SK-N-SH (cell line): ENCODE measurements around the gene VDAC1. TPM values are rescaled to one million over a fixed set of nuclear protein-coding genes. Genes with fewer than 3 reads are reported as not detected.

ENCODE experiments used
- CTCF ChIA-PET: fragments of 300-600, 350-600 bp; formaldehyde crosslinking; extraction: SDS; loops from one replicate; lab custom pipeline; 2021; lab: Yijun Ruan, JAX
- POLR2A ChIA-PET: fragments of 350-600 bp; sonication (Branson Sonifier 250); formaldehyde crosslinking; extraction: SDS; loops from one replicate; lab custom pipeline; 2020; ENCODE audit warnings: antibody characterized with exemption, inconsistent platforms; lab: Yijun Ruan, JAX
- DNase-seq: peaks from one replicate; pipeline ENCODE4 v3.0.0; 2012
- H2AFZ ChIP-seq: fragments of 200-600 bp; sonication (generic); 2 replicates; pipeline ENCODE4 v1.8.1; 2016; ENCODE audit warnings: antibody characterized with exemption, mild to moderate bottlenecking, low read depth
- H3F3A ChIP-seq: fragments of 200-600 bp; sonication (generic); replicated peaks from 2 replicates; pipeline ENCODE3; 2016; ENCODE audit warnings: antibody characterized with exemption, mild to moderate bottlenecking; ENCODE audit not compliant: insufficient read depth
- H3K27ac ChIP-seq, 2 experiments: fragments of 200-500 bp in 1 of 2; fragments of 200-600 bp in 1 of 2; sonication (Bioruptor generic) in 1 of 2; sonication (generic), shearing (Covaris generic) in 1 of 2; 2 replicates each; pipeline versions ENCODE4 v1.5.1 to v1.6.1; 2014 to 2016; ENCODE audit warnings: low read depth in 2 of 2, inconsistent platforms in 1 of 2, low read length in 1 of 2, mild to moderate bottlenecking in 1 of 2, mixed read lengths in 1 of 2
- H3K27me3 ChIP-seq: fragments of 200-600 bp; sonication (generic), shearing (Covaris generic); 2 replicates; pipeline ENCODE4 v1.6.1; 2016; ENCODE audit warnings: mixed run types; ENCODE audit not compliant: insufficient read depth
- H3K36me3 ChIP-seq, 2 experiments: fragments of 200-500 bp in 1 of 2; fragments of 200-600 bp in 1 of 2; sonication (Bioruptor generic) in 1 of 2; sonication (generic) in 1 of 2; replicated peaks in 1 of 2; 2 replicates each; pipeline versions ENCODE3 to v1.5.1; 2014 to 2016; ENCODE audit warnings: low read length in 1 of 2, mild to moderate bottlenecking in 1 of 2; ENCODE audit not compliant: insufficient read depth in 2 of 2, control insufficient read depth in 1 of 2
- H3K4me1 ChIP-seq, 2 experiments: fragments of 200-500 bp in 1 of 2; fragments of 200-600 bp in 1 of 2; sonication (Bioruptor generic) in 1 of 2; sonication (generic), shearing (Covaris generic) in 1 of 2; 2 replicates each; pipeline versions ENCODE4 v1.5.1 to v1.6.1; 2014 to 2016; ENCODE audit warnings: low read depth in 1 of 2, low read length in 1 of 2, mixed run types in 1 of 2; ENCODE audit not compliant: insufficient read depth in 2 of 2, control insufficient read depth in 1 of 2
- H3K4me2 ChIP-seq: fragments of 200-600 bp; sonication (generic), shearing (Covaris generic); 2 replicates; pipeline ENCODE4 v1.6.1; 2017; ENCODE audit warnings: mixed run types
- H3K4me3 ChIP-seq, 2 experiments: fragments of 200-500 bp in 1 of 2; fragments of 200-600 bp in 1 of 2; sonication (Bioruptor generic) in 1 of 2; sonication (generic), shearing (Covaris generic) in 1 of 2; 2 replicates each; pipeline versions ENCODE4 v1.5.1 to v1.8.1; 2014 to 2016; ENCODE audit warnings: low read depth in 2 of 2, inconsistent platforms in 1 of 2, low read length in 1 of 2, mild to moderate bottlenecking in 1 of 2, mixed read lengths in 1 of 2, moderate library complexity in 1 of 2
- H3K79me2 ChIP-seq: fragments of 200-600 bp; sonication (generic); 2 replicates; pipeline ENCODE4 v1.8.1; 2017; ENCODE audit warnings: mild to moderate bottlenecking; ENCODE audit not compliant: insufficient read depth
- H3K9ac ChIP-seq: fragments of 200-600 bp; sonication (generic); 2 replicates; pipeline ENCODE4 v1.6.1; 2017; ENCODE audit warnings: mixed run types
- H3K9me2 ChIP-seq: fragments of 200-600 bp; sonication (generic); 2 replicates; pipeline ENCODE4 v1.6.1; 2017; ENCODE audit warnings: mixed run types
- H3K9me3 ChIP-seq: fragments of 200-600 bp; sonication (generic); 2 replicates; pipeline ENCODE4 v1.6.1; 2017; ENCODE audit warnings: mixed run types, mild to moderate bottlenecking, moderate library complexity
- H4K20me1 ChIP-seq: fragments of 200-600 bp; sonication (generic); 2 replicates; pipeline ENCODE4 v1.6.1; 2017; ENCODE audit warnings: mild to moderate bottlenecking, mixed run types; ENCODE audit not compliant: insufficient read depth
- ELF1 ChIP-seq: IDR thresholded peaks from 2 replicates; pipeline ENCODE4 v1.4.0; 2012
- EP300 ChIP-seq, 2 experiments: IDR thresholded peaks; 2 replicates each; pipeline versions ENCODE4 v1.4.0 to v1.6.1; 2012; ENCODE audit warnings: borderline replicate concordance in 1 of 2, low read depth in 1 of 2, low read length in 1 of 2
- FOSL2 ChIP-seq: IDR thresholded peaks from 2 replicates; pipeline ENCODE4 v1.4.0; 2012; ENCODE audit warnings: low read depth, mild to moderate bottlenecking, moderate library complexity, borderline replicate concordance
- FOXM1 ChIP-seq: IDR thresholded peaks from 2 replicates; pipeline ENCODE4 v1.4.0; 2012; ENCODE audit warnings: low read depth, mild to moderate bottlenecking
- GATA2 ChIP-seq: sonication (generic); formaldehyde crosslinking; IDR thresholded peaks from 2 replicates; pipeline ENCODE4 v1.5.0; 2020; ENCODE audit warnings: mild to moderate bottlenecking, missing genetic modification reagents
- JUND ChIP-seq: IDR thresholded peaks from 2 replicates; pipeline ENCODE4 v1.4.0; 2012
- MEF2A ChIP-seq: IDR thresholded peaks from 2 replicates; pipeline ENCODE4 v1.4.0; 2012; ENCODE audit warnings: low read depth, borderline replicate concordance
- MXI1 ChIP-seq: IDR thresholded peaks from 2 replicates; pipeline ENCODE4 v1.6.1; 2012; ENCODE audit warnings: mild to moderate bottlenecking, low read depth, low read length, improper control_type of control experiment
- NFIC ChIP-seq: IDR thresholded peaks from 2 replicates; pipeline ENCODE4 v1.4.0; 2012; ENCODE audit warnings: borderline replicate concordance
- RAD21 ChIP-seq: IDR thresholded peaks from 2 replicates; pipeline ENCODE4 v1.6.1; 2012; ENCODE audit warnings: mild to moderate bottlenecking, low read length
- RFX5 ChIP-seq: IDR thresholded peaks from 2 replicates; pipeline ENCODE4 v1.6.1; 2012; ENCODE audit warnings: mild to moderate bottlenecking, improper control_type of control experiment, low read length
- RXRA ChIP-seq: IDR thresholded peaks from 2 replicates; pipeline ENCODE4 v1.4.0; 2012; ENCODE audit warnings: low read depth, mild to moderate bottlenecking, borderline replicate concordance
- SIN3A ChIP-seq: IDR thresholded peaks from 2 replicates; pipeline ENCODE4 v1.6.1; 2012; ENCODE audit warnings: low read depth, mild to moderate bottlenecking, low read length, moderate library complexity, borderline replicate concordance
- TCF12 ChIP-seq: IDR thresholded peaks from 2 replicates; pipeline ENCODE4 v1.4.0; 2012
- WGBS: methylation state at CpG from one replicate; pipeline ENCODE4 v1.1.6; 2017; ENCODE audit warnings: low lambda C conversion rate; 5-methylcytosine and 5-hydroxymethylcytosine counted together
- polyA plus RNA-seq, 3 experiments: library from polyadenylated mRNA; depleted of rRNA; stranded (reverse); fragments of >200 nt; gene quantifications; 2 replicates each; pipeline ENCODE4 v1.2.3, GENCODE V29; 2012
- TF ChIP-seq, protein P1 (sequence below): IDR thresholded peaks from 2 replicates; pipeline ENCODE4; 2012
- TF ChIP-seq, protein P2 (sequence below): fragments of 200-600 bp; sonication (generic); IDR thresholded peaks from 2 replicates; pipeline ENCODE4 v1.6.1; 2017; ENCODE audit warnings: antibody characterized with exemption, mild to moderate bottlenecking, moderate library complexity

VDAC1 gene
- polyA plus RNA-seq, 1 of the 3 experiments (the other 2 are of a cell fraction): 166 TPM

DNA sequence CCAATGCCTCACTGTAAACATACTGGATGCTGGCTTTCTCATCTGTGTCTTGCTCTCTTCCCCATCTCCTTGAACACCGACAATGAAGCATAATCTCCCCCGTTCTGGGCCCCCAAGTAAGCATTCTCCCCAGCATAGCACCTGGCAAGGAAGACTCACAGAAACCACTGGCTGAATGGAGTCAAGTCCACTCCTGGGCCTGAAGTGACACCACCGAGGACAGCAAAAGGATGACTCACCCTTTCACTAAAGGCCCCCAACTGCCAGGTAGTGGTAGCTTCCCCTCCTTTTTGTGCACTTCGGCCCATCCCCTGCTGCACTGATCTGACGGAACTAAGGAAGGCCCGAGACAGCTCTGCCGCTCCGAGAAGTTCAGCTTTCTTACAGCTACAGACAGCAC, 9.4 kb downstream of the VDAC1 start:
- Histone ChIP-seq H3K4me1 (peaks cover 34 to 38% of the 10 kb centered on the region in 2 experiments; a peak in 2 of 4 replicates), H3K4me3 (no peak overlapping the region), H3K36me3 (peaks cover 14 to 16% of the 10 kb centered on the region in 2 experiments), H3K27me3 (no peaks in the 10 kb centered on the region), H3F3A (peaks cover 23% of the 10 kb centered on the region), H3K4me2 (no peak overlapping the region), H3K79me2 (peaks cover 100% of the 10 kb centered on the region), H4K20me1 (peaks cover 100% of the 10 kb centered on the region), H3K9me2 (no peaks in the 10 kb centered on the region), H3K9me3 (no peaks in the 10 kb centered on the region), H3K27ac (peak overlapping the region in 1 of 2 experiments; percentile 20; a peak in 1 of 4 replicates), H3K9ac (no peak overlapping the region), H2AFZ (no peak overlapping the region)
- DNase-seq: no peak
- TF ChIP-seq MXI1 (no peak), FOSL2 (no peak; the same call in 1 of the 2 replicates), NFIC (no peak), EP300 (IDR thresholded peaks at IDR 0.05; ENCODE audit: borderline replicate concordance in 1 of 2, low read depth in 1 of 2, low read length in 1 of 2) (no peak), FOXM1 (no peak), MEF2A (no peak), GATA2 (CRISPR knock-in tag) (no peak), JUND (no peak), RAD21 (no peak), TCF12 (no peak)
- TF ChIP-seq, protein P1, sequence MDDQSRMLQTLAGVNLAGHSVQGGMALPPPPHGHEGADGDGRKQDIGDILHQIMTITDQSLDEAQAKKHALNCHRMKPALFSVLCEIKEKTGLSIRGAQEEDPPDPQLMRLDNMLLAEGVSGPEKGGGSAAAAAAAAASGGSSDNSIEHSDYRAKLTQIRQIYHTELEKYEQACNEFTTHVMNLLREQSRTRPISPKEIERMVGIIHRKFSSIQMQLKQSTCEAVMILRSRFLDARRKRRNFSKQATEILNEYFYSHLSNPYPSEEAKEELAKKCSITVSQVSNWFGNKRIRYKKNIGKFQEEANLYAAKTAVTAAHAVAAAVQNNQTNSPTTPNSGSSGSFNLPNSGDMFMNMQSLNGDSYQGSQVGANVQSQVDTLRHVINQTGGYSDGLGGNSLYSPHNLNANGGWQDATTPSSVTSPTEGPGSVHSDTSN: no peak
- 85% methylated on average over 8 of the region's 8 CpGs for WGBS
- CTCF ChIA-PET: interaction anchor here (1.4 to 8.0 kb wide), 3 partner anchors 10 to 44 kb away, joined by 4 to 62 read pairs (median 6); no protein-coding TSS in a partner anchor
- POLR2A ChIA-PET: interaction anchor here (1.4 kb wide), 1 partner anchor 11 kb away, joined by 3 read pairs; no protein-coding TSS in a partner anchor

DNA sequence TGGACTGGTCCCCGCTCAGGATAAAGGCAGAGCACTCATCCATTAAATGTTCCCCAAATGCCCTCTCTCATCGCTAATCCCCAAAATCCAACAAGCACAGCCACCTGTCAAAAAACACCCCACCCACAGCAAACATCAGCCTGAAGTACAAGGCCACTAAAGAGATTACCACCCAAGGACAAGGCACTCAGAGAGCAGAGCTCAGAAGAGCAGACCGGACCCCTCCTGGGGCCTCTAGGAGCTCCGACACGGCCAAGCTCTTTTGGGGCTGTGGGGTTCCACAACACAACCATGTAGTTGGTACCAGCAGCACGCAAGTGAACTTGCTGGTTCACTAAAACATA, 9.8 kb downstream of the VDAC1 start:
- Histone ChIP-seq H3K27ac (no peak overlapping the region; a peak in 1 of 4 replicates), H3K4me2 (no peak overlapping the region)
- POLR2A ChIA-PET: interaction anchor here (1.4 kb wide), 1 partner anchor 10 kb away, joined by 3 read pairs; no protein-coding TSS in a partner anchor

More for the DNA sequence above, 9.8 kb downstream of the VDAC1 start:
- H3K4me1 ChIP-seq: peaks cover 32 to 38% of the 10 kb centered on the region in 2 experiments; a peak in 2 of 4 replicates
- 95% methylated on average over 6 of the region's 6 CpGs for WGBS
- H3K9me3 ChIP-seq: no peaks in the 10 kb centered on the region
- H3K36me3 ChIP-seq: peaks cover 17% of the 10 kb centered on the region in 2 experiments
- no peaks in the 10 kb centered on the region for H3K9me2 ChIP-seq
- peaks cover 100% of the 10 kb centered on the region for H4K20me1 ChIP-seq
- no peak overlapping the region for H3K4me3 ChIP-seq
- DNase-seq: no peak
- no peak overlapping the region for H2AFZ ChIP-seq
- H3F3A ChIP-seq: peaks cover 23% of the 10 kb centered on the region
- TF ChIP-seq RXRA (no peak), ELF1 (no peak), RFX5 (no peak), SIN3A (no peak)
- TF ChIP-seq, protein P2, sequence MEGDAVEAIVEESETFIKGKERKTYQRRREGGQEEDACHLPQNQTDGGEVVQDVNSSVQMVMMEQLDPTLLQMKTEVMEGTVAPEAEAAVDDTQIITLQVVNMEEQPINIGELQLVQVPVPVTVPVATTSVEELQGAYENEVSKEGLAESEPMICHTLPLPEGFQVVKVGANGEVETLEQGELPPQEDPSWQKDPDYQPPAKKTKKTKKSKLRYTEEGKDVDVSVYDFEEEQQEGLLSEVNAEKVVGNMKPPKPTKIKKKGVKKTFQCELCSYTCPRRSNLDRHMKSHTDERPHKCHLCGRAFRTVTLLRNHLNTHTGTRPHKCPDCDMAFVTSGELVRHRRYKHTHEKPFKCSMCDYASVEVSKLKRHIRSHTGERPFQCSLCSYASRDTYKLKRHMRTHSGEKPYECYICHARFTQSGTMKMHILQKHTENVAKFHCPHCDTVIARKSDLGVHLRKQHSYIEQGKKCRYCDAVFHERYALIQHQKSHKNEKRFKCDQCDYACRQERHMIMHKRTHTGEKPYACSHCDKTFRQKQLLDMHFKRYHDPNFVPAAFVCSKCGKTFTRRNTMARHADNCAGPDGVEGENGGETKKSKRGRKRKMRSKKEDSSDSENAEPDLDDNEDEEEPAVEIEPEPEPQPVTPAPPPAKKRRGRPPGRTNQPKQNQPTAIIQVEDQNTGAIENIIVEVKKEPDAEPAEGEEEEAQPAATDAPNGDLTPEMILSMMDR: no peak
- TF ChIP-seq, protein P1: no peak
- peaks cover 100% of the 10 kb centered on the region for H3K79me2 ChIP-seq
- no peak overlapping the region for H3K9ac ChIP-seq
- no peaks in the 10 kb centered on the region for H3K27me3 ChIP-seq
- CTCF ChIA-PET: interaction anchor here (1.8 to 8.0 kb wide), 2 partner anchors 14 to 45 kb away, joined by 6 to 62 read pairs; no protein-coding TSS in a partner anchor
